OCI-LY3 (cell line): Measurements from ENCODE around the gene CDK3.

Source experiments
- EZH2phosphoT487 ChIP-seq: fragments of 200-600 bp; shearing (Covaris generic); IDR thresholded peaks from 2 replicates; pipeline ENCODE4 v1.6.1; 2018; ENCODE audit warnings: antibody characterized with exemption, mixed run types, low read depth
- TF ChIP-seq, protein P1 (sequence below): fragments of 200-600, 300-600 bp; sonication (generic); IDR thresholded peaks from 2 replicates; pipeline ENCODE4 v1.5.1; 2014; ENCODE audit warnings: antibody characterized with exemption, low read length, low read depth

DNA sequence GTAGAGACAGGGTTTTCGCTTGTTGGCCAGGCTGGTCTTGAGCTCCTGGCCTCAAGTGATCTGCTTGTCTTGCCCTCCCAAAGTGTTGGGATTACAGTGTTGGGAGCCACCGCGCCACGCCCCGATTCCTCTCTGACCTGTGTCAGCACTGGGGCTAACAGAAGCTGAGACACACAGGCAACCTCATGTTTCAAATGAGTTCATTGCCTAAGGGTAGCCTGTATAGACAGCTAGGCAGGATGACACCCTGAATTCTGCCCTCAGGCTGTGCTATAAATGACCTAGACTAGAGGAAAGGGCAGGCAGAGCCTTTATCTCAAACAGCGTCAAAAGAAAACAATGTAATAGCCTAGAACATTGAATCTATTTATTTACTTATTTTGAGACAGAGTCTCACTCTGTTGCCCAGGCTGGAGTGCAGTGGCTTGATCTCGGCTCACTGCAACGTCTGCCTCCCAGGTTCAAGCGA, 2.3 kb upstream of the CDK3 start:
- TF ChIP-seq, protein P1, sequence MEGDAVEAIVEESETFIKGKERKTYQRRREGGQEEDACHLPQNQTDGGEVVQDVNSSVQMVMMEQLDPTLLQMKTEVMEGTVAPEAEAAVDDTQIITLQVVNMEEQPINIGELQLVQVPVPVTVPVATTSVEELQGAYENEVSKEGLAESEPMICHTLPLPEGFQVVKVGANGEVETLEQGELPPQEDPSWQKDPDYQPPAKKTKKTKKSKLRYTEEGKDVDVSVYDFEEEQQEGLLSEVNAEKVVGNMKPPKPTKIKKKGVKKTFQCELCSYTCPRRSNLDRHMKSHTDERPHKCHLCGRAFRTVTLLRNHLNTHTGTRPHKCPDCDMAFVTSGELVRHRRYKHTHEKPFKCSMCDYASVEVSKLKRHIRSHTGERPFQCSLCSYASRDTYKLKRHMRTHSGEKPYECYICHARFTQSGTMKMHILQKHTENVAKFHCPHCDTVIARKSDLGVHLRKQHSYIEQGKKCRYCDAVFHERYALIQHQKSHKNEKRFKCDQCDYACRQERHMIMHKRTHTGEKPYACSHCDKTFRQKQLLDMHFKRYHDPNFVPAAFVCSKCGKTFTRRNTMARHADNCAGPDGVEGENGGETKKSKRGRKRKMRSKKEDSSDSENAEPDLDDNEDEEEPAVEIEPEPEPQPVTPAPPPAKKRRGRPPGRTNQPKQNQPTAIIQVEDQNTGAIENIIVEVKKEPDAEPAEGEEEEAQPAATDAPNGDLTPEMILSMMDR, result no peak
- no peak for TF ChIP-seq EZH2phosphoT487
